Endothelial cell of umbilical vein (primary cell): ENCODE results near the gene TUBA1C. TPM values are rescaled to one million over a fixed set of nuclear protein-coding genes. Genes with fewer than 3 reads are reported as not detected.

Source experiments
- BruUV-seq: library from RNA; stranded (reverse); fragments of 400-500 nt; replicated peaks from 2 replicates; lab custom pipeline; 2021; lab: Mats Ljungman, UMichigan
- CTCF ChIA-PET: fragments of 300-600, 350-600 bp; sonication (Branson Sonifier 250); formaldehyde crosslinking; loops from one replicate; lab custom pipeline; 2021; ENCODE audit warnings: antibody characterized with exemption, inconsistent platforms; lab: Charles Lee
- POLR2A ChIA-PET: fragments of 300-600, 350-600 bp; sonication (Branson Sonifier 250); formaldehyde crosslinking; loops from one replicate; lab custom pipeline; 2021; ENCODE audit warnings: antibody characterized with exemption, inconsistent platforms; lab: Charles Lee
- DNase-seq: peaks from one replicate; pipeline ENCODE4 v3.0.0-alpha.2; 2011; ENCODE audit warnings: low read depth, low spot score
- FAIRE-seq: peaks from 2 replicates; lab custom pipeline; 2011; peaks lifted over from hg19 to GRCh38; lab: Jason Lieb, UNC
- H2AFZ ChIP-seq: 2 replicates; pipeline ENCODE4 v1.6.0; 2012; ENCODE audit warnings: low read depth, low read length, control low read depth, inconsistent platforms
- H3K27ac ChIP-seq: 2 replicates; pipeline ENCODE4 v1.5.1; 2011; ENCODE audit warnings: low read depth, mild to moderate bottlenecking, control low read depth, low read length, moderate library complexity; ENCODE audit not compliant: insufficient read depth
- H3K27me3 ChIP-seq, 2 experiments: 2 replicates each; pipeline versions ENCODE4 v1.6.0 to v1.6.1; 2011; ENCODE audit warnings: low read length in 2 of 2, mixed read lengths in 1 of 2; ENCODE audit not compliant: control insufficient read depth in 2 of 2, insufficient read depth in 2 of 2
- H3K36me3 ChIP-seq, 2 experiments: 2 replicates in 1 of 2; 3 replicates in 1 of 2; pipeline ENCODE4 v1.5.1; 2011; ENCODE audit warnings: low read length in 2 of 2, mild to moderate bottlenecking in 1 of 2, moderate library complexity in 1 of 2; ENCODE audit not compliant: control insufficient read depth in 2 of 2, insufficient read depth in 2 of 2; ENCODE audit errors: extremely low read depth in 1 of 2
- H3K4me1 ChIP-seq: 3 replicates; pipeline ENCODE4 v1.5.1; 2011; ENCODE audit warnings: mild to moderate bottlenecking, low read length; ENCODE audit not compliant: control insufficient read depth, insufficient read depth; ENCODE audit errors: extremely low read depth
- H3K4me2 ChIP-seq: 2 replicates; pipeline ENCODE4 v1.6.1; 2011; ENCODE audit warnings: low read length, control low read depth, mixed read lengths; ENCODE audit not compliant: insufficient read depth
- H3K4me3 ChIP-seq, 3 experiments: fragments of 200-600 bp in 1 of 3; sonication (generic), shearing (Covaris generic) in 1 of 3; replicated peaks in 1 of 3; 2 replicates each; pipeline ENCODE4 v1.5.1; 2011 to 2016; ENCODE audit warnings: control low read depth in 3 of 3, low read length in 3 of 3, mild to moderate bottlenecking in 2 of 3, inconsistent platforms in 1 of 3, low read depth in 1 of 3, moderate library complexity in 1 of 3; ENCODE audit not compliant: insufficient read depth in 1 of 3
- H3K79me2 ChIP-seq: 2 replicates; pipeline ENCODE4 v1.6.0; 2012; ENCODE audit warnings: low read length, inconsistent platforms; ENCODE audit not compliant: control insufficient read depth, insufficient read depth
- H3K9ac ChIP-seq: replicated peaks from 2 replicates; pipeline ENCODE3; 2011; ENCODE audit warnings: low read length, control low read depth; ENCODE audit not compliant: insufficient read depth; ENCODE audit errors: extremely low read depth
- H3K9me1 ChIP-seq: replicated peaks from 3 replicates; pipeline ENCODE4 v1.6.0; 2011; ENCODE audit warnings: mild to moderate bottlenecking, low read length; ENCODE audit not compliant: control insufficient read depth, insufficient read depth; ENCODE audit errors: extremely low read depth
- H3K9me3 ChIP-seq: replicated peaks from 2 replicates; pipeline ENCODE4 v1.5.1; 2012; ENCODE audit warnings: low read length, inconsistent platforms; ENCODE audit not compliant: control insufficient read depth, insufficient read depth
- H4K20me1 ChIP-seq: replicated peaks from 2 replicates; pipeline ENCODE3; 2011; ENCODE audit warnings: mild to moderate bottlenecking, low read length; ENCODE audit not compliant: control insufficient read depth, insufficient read depth; ENCODE audit errors: extremely low read depth
- CTCF ChIP-seq, 2 donors: IDR thresholded peaks; 1 replicate in 1 of 2; 2 replicates in 1 of 2; pipeline ENCODE4 v1.5.1; 2011; ENCODE audit warnings: low read length in 2 of 2, mild to moderate bottlenecking in 2 of 2, moderate library complexity in 2 of 2, control low read depth in 1 of 2, inconsistent platforms in 1 of 2, low read depth in 1 of 2; ENCODE audit not compliant: insufficient read depth in 1 of 2; ENCODE audit errors: extremely low read depth in 1 of 2
- EZH2 ChIP-seq: IDR thresholded peaks from 2 replicates; pipeline ENCODE4 v1.6.1; 2012; ENCODE audit warnings: borderline replicate concordance, low read depth, mild to moderate bottlenecking, moderate library complexity, low read length, inconsistent platforms; ENCODE audit not compliant: severe bottlenecking
- FOS ChIP-seq: IDR thresholded peaks from 2 replicates; pipeline ENCODE4 v1.6.1; 2011; ENCODE audit warnings: mild to moderate bottlenecking, low read length, moderate library complexity, borderline replicate concordance; ENCODE audit not compliant: insufficient read depth
- GATA2 ChIP-seq: IDR thresholded peaks from 2 replicates; pipeline ENCODE4 v1.7.0; 2011; ENCODE audit warnings: low read depth, mild to moderate bottlenecking, moderate library complexity, mixed read lengths, low read length; ENCODE audit not compliant: insufficient read length, insufficient read depth
- JUN ChIP-seq: IDR thresholded peaks from 2 replicates; pipeline ENCODE4 v1.6.1; 2011; ENCODE audit warnings: borderline replicate concordance, low read depth; ENCODE audit not compliant: insufficient read length, insufficient read depth
- MYC ChIP-seq: IDR thresholded peaks from one replicate; pipeline ENCODE4 v1.6.1; 2011; ENCODE audit warnings: mild to moderate bottlenecking, low read depth, low read length
- POLR2A ChIP-seq: IDR thresholded peaks from 2 replicates; pipeline ENCODE4 v1.6.1; 2012; ENCODE audit warnings: low read depth, mild to moderate bottlenecking, control low read depth, low read length
- POLR2AphosphoS5 ChIP-seq: IDR thresholded peaks from 2 replicates; pipeline ENCODE4 v1.6.1; 2012; ENCODE audit warnings: low read depth, mild to moderate bottlenecking, control low read depth, low read length, moderate library complexity; ENCODE audit not compliant: insufficient read depth
- dilution Hi-C: fragments of 300-500 bp; cut with MboI; formaldehyde crosslinking; loops from one replicate; pipeline ENCODE4 v1.15.0; 2019; ENCODE audit warnings: low sequenced_read_pairs; ENCODE audit not compliant: extremely low pct_ligation_motif_present
- intact Hi-C: fragments of 100-400 bp; cut with micrococcal nuclease; formaldehyde crosslinking; loops from one replicate; pipeline ENCODE4 v1.10.0; 2022
- polyA plus RNA-seq, 4 experiments: library from polyadenylated mRNA; depleted of rRNA in 3 of 4; stranded (reverse) in 3 of 4; unstranded in 1 of 4; fragments of >200 nt; gene quantifications; 2 replicates each; pipeline versions ENCODE4 v1.2.1 to v1.2.3, GENCODE V29; 2011 to 2012; ENCODE audit warnings: missing spikeins in 1 of 4
- total RNA-seq: library from RNA; stranded (reverse); gene quantifications from 2 replicates; pipeline ENCODE4 v1.2.3, GENCODE V29; 2021
- TF ChIP-seq, protein P1 (sequence below): IDR thresholded peaks from 2 replicates; pipeline ENCODE4 v1.6.1; 2011; ENCODE audit not compliant: insufficient read depth, insufficient read length

The TUBA1C gene
- total and polyA plus RNA-seq, 2 donors (not counting 3 experiments of a cell fraction or from before 2014, with no cell fraction given): 515 to 2,063 TPM

DNA sequence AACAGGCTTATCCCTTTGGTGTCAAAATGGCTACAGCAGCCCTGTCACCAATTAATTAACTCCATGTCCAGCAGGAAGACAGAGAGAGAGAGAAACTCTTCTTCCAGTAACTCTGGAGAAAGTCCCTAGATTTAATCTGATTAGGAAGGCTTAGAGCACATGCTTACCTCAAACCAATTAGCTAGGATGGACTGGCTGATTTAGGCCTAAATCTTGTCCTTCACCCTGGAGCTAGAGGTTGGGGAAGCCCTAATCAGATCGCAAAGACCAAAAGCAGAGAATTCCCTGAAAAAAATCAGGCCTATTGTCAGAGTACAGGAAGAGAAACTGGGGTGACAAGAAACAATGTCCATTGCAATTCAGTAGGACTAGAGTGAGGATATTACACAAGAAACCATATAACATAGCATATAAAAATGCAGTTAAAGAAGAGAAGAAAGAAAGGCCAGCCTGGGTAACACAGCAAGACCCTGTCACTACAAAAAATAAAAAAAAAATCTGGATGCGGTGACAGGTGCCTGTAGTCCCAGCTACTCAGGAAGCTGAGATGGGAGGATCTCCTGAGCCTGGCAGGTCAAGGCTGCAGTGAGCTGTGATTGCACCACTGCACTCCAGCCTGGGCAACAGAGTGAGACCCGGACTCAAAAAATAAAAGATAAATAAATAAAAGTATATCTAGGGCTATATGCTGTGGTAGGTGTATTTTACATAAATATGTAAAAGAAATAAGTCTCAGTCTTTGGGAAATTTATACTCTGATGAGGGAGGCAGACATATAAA lies 41.1 kb upstream of the TUBA1C start:
- no peak overlapping the region for H2AFZ ChIP-seq
- no peak overlapping the region for H3K4me2 ChIP-seq
- POLR2A ChIA-PET: interaction anchor here (1.0 to 1.7 kb wide), 3 partner anchors 9 to 93 kb away, joined by 3 to 13 read pairs (median 4); partner anchors contain the start of gene TUBA1B
- no peaks in the 10 kb centered on the region for H3K27me3 ChIP-seq
- no peak overlapping the region for H3K9ac ChIP-seq
- peaks cover 5% of the 10 kb centered on the region for H3K4me1 ChIP-seq
- H3K79me2 ChIP-seq: no peaks in the 10 kb centered on the region
- H3K9me3 ChIP-seq: no peaks in the 10 kb centered on the region
- CTCF ChIA-PET: interaction anchor here (1.0 to 4.2 kb wide), 10 partner anchors 9 to 160 kb away, joined by 3 to 57 read pairs (median 8); partner anchors contain the start of gene TUBA1B
- no peaks in the 10 kb centered on the region for H3K36me3 ChIP-seq
- H3K27ac ChIP-seq: no peak overlapping the region
- dilution Hi-C loops: no loop called here
- intact Hi-C loops: loop anchor here (2.0 kb wide), 1 partner anchor 93 kb away; the partner anchor contains the start of gene TUBA1B
- no peaks in the 10 kb centered on the region for H3K9me1 ChIP-seq
- DNase-seq (no peak), FAIRE-seq (no peak)
- H3K4me3 ChIP-seq: no peak overlapping the region
- BruUV-seq: no TSS peak
- no peaks in the 10 kb centered on the region for H4K20me1 ChIP-seq
- TF ChIP-seq JUN: no peak
- no peak for TF ChIP-seq CTCF (IDR thresholded peaks at IDR 0.05; ENCODE audit: extremely low read depth in 1 of 2, insufficient read depth in 1 of 2, low read depth in 1 of 2, low read length in 2 of 2)
- TF ChIP-seq POLR2AphosphoS5: no peak
- no peak for TF ChIP-seq GATA2
- no peak for TF ChIP-seq EZH2
- TF ChIP-seq FOS: no peak
- TF ChIP-seq, protein P1, sequence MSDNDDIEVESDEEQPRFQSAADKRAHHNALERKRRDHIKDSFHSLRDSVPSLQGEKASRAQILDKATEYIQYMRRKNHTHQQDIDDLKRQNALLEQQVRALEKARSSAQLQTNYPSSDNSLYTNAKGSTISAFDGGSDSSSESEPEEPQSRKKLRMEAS: no peak
- no peak for TF ChIP-seq POLR2A
- no peak for TF ChIP-seq MYC
